Left ventricle myocardium inferior (tissue), 1 donor: ENCODE measurements around the gene NME8. TPM values are rescaled to one million over a fixed set of nuclear protein-coding genes. Genes with fewer than 3 reads are reported as not detected.

Experiments
- DNase-seq: peaks from one replicate; pipeline ENCODE4 v3.0.0-alpha.2; 2020
- H3K27ac ChIP-seq: fragments of 200-600 bp; replicated peaks from 2 replicates; pipeline ENCODE4 v1.8.0; 2021
- H3K27me3 ChIP-seq: fragments of 200-600 bp; 2 replicates; pipeline ENCODE4 v1.8.0; 2021; ENCODE audit warnings: low read depth
- H3K36me3 ChIP-seq: fragments of 200-600 bp; 2 replicates; pipeline ENCODE4 v1.8.0; 2021
- H3K4me1 ChIP-seq: fragments of 200-600 bp; 2 replicates; pipeline ENCODE4 v1.8.0; 2021
- H3K4me3 ChIP-seq: fragments of 200-600 bp; 2 replicates; pipeline ENCODE4 v1.8.0; 2021; ENCODE audit warnings: mild to moderate bottlenecking, moderate library complexity
- H3K9me3 ChIP-seq: fragments of 200-600 bp; replicated peaks from 2 replicates; pipeline ENCODE4 v1.8.0; 2021
- intact Hi-C: fragments of 100-400 bp; cut with micrococcal nuclease; formaldehyde crosslinking; loops from one replicate; pipeline ENCODE4 v1.11.0; 2022
- total RNA-seq: library from RNA; stranded (reverse); fragmentation: NEBNext Ultra II Directional; extraction: Animal tissue kit (Norgen Biotek cat#: 25700); gene quantifications from one replicate; pipeline ENCODE4 v1.2.1, GENCODE V29; 2021
- TF ChIP-seq, protein P1 (sequence below): fragments of 200-600 bp; IDR thresholded peaks from 2 replicates; pipeline ENCODE4 v1.8.0; 2021; ENCODE audit warnings: antibody characterized with exemption, mild to moderate bottlenecking, borderline replicate concordance
- donor health status: DM: no; HTN: yes; CAD: no; lungs with severe emphysema.

NME8 gene
- total RNA-seq, 1 donor from 2014 or later, result not detected

GRCh38 chr7:37947941-37948210 lies 99.5 kb downstream of the NME8 start:
- DNase-seq, result no peak
- Histone ChIP-seq H3K4me3 (no peak overlapping the region), H3K36me3 (no peaks in the 10 kb centered on the region), H3K27ac (peak overlapping the region; percentile 50), H3K27me3 (no peaks in the 10 kb centered on the region), H3K4me1 (peaks cover 47% of the 10 kb centered on the region), H3K9me3 (no peaks in the 10 kb centered on the region)
- TF ChIP-seq, protein P1, sequence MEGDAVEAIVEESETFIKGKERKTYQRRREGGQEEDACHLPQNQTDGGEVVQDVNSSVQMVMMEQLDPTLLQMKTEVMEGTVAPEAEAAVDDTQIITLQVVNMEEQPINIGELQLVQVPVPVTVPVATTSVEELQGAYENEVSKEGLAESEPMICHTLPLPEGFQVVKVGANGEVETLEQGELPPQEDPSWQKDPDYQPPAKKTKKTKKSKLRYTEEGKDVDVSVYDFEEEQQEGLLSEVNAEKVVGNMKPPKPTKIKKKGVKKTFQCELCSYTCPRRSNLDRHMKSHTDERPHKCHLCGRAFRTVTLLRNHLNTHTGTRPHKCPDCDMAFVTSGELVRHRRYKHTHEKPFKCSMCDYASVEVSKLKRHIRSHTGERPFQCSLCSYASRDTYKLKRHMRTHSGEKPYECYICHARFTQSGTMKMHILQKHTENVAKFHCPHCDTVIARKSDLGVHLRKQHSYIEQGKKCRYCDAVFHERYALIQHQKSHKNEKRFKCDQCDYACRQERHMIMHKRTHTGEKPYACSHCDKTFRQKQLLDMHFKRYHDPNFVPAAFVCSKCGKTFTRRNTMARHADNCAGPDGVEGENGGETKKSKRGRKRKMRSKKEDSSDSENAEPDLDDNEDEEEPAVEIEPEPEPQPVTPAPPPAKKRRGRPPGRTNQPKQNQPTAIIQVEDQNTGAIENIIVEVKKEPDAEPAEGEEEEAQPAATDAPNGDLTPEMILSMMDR, result no peak
- intact Hi-C loops, result no loop called here

Other genes starting within 250 kb of the NME8 start
- gene GPR141, start 164.8 kb upstream of the NME8 start, total RNA-seq, result 0.33 TPM
- gene SFRP4, start 68.2 kb downstream of the NME8 start, total RNA-seq, result 2.1 TPM
- 74.4 TPM for gene EPDR1, start 72.0 kb downstream of the NME8 start, total RNA-seq